DND-41 (cell line): ENCODE data around the gene ADI1.

Experiments used
- CTCF ChIP-seq: IDR thresholded peaks from 2 replicates; pipeline ENCODE4 v1.5.1; 2012; ENCODE audit warnings: borderline replicate concordance, low read length, moderate library complexity, mild to moderate bottlenecking; ENCODE audit not compliant: poor library complexity, severe bottlenecking; ENCODE audit errors: extremely low read depth
- EZH2 ChIP-seq: IDR thresholded peaks from 3 replicates; pipeline ENCODE4 v1.6.1; 2012; ENCODE audit warnings: borderline replicate concordance, low read depth, mild to moderate bottlenecking, moderate library complexity, low read length, inconsistent platforms; ENCODE audit not compliant: severe bottlenecking

DNA sequence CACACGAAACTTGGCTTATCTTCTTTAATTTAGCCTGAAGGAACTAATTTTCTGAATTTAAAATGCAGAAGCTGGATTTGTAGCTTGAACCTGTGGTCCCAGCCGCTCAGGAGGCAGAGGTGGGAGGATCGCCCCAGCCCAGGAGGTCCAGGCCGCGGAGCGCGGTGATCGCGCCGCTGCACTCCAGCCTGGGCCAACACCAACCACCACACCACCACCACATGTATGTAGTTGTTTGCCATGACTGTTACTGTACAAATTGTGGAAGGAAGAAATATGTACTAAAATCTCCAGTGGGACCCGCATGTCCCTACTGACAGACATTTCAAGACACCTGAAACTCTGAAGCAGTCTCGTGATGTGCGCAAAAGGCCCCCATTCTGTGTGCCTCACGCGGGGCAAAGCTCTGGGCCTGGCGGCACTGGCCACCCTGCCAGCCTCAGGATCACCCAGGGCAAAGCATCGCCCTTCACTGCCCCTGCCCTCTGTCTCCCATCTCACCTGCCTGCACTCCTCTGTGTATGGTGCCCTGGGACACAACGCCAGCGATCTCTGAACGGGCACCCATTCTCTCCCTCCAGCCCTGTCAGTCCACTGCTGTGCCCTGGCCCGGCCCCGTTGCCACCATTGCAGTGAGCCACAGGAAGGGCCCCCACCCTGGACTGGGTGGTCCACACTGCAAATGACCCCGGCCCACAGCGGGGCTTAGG lies 10.1 kb upstream of the ADI1 start:
- no peak for TF ChIP-seq CTCF
- TF ChIP-seq EZH2, result no peak
